Endothelial cell of umbilical vein (primary cell): Measurements from ENCODE around the gene MACROD2. TPM values are rescaled to one million over a fixed set of nuclear protein-coding genes. Genes with fewer than 3 reads are reported as not detected.

Source experiments
- BruUV-seq: library from RNA; stranded (reverse); fragments of 400-500 nt; replicated peaks from 2 replicates; lab custom pipeline; 2021; lab: Mats Ljungman, UMichigan
- CTCF ChIA-PET: fragments of 300-600, 350-600 bp; sonication (Branson Sonifier 250); formaldehyde crosslinking; loops from one replicate; lab custom pipeline; 2021; ENCODE audit warnings: antibody characterized with exemption, inconsistent platforms; lab: Charles Lee
- POLR2A ChIA-PET: fragments of 300-600, 350-600 bp; sonication (Branson Sonifier 250); formaldehyde crosslinking; loops from one replicate; lab custom pipeline; 2021; ENCODE audit warnings: antibody characterized with exemption, inconsistent platforms; lab: Charles Lee
- DNase-seq: peaks from one replicate; pipeline ENCODE4 v3.0.0-alpha.2; 2011; ENCODE audit warnings: low read depth, low spot score
- FAIRE-seq: peaks from 2 replicates; lab custom pipeline; 2011; peaks lifted over from hg19 to GRCh38; lab: Jason Lieb, UNC
- H2AFZ ChIP-seq: 2 replicates; pipeline ENCODE4 v1.6.0; 2012; ENCODE audit warnings: low read depth, low read length, control low read depth, inconsistent platforms
- H3K27ac ChIP-seq: 2 replicates; pipeline ENCODE4 v1.5.1; 2011; ENCODE audit warnings: low read depth, mild to moderate bottlenecking, control low read depth, low read length, moderate library complexity; ENCODE audit not compliant: insufficient read depth
- H3K27me3 ChIP-seq, 2 experiments: 2 replicates each; pipeline versions ENCODE4 v1.6.0 to v1.6.1; 2011; ENCODE audit warnings: low read length in 2 of 2, mixed read lengths in 1 of 2; ENCODE audit not compliant: control insufficient read depth in 2 of 2, insufficient read depth in 2 of 2
- H3K36me3 ChIP-seq, 2 experiments: 2 replicates in 1 of 2; 3 replicates in 1 of 2; pipeline ENCODE4 v1.5.1; 2011; ENCODE audit warnings: low read length in 2 of 2, mild to moderate bottlenecking in 1 of 2, moderate library complexity in 1 of 2; ENCODE audit not compliant: control insufficient read depth in 2 of 2, insufficient read depth in 2 of 2; ENCODE audit errors: extremely low read depth in 1 of 2
- H3K4me1 ChIP-seq: 3 replicates; pipeline ENCODE4 v1.5.1; 2011; ENCODE audit warnings: mild to moderate bottlenecking, low read length; ENCODE audit not compliant: control insufficient read depth, insufficient read depth; ENCODE audit errors: extremely low read depth
- H3K4me2 ChIP-seq: 2 replicates; pipeline ENCODE4 v1.6.1; 2011; ENCODE audit warnings: low read length, control low read depth, mixed read lengths; ENCODE audit not compliant: insufficient read depth
- H3K4me3 ChIP-seq, 3 experiments: fragments of 200-600 bp in 1 of 3; sonication (generic), shearing (Covaris generic) in 1 of 3; replicated peaks in 1 of 3; 2 replicates each; pipeline ENCODE4 v1.5.1; 2011 to 2016; ENCODE audit warnings: control low read depth in 3 of 3, low read length in 3 of 3, mild to moderate bottlenecking in 2 of 3, inconsistent platforms in 1 of 3, low read depth in 1 of 3, moderate library complexity in 1 of 3; ENCODE audit not compliant: insufficient read depth in 1 of 3
- H3K79me2 ChIP-seq: 2 replicates; pipeline ENCODE4 v1.6.0; 2012; ENCODE audit warnings: low read length, inconsistent platforms; ENCODE audit not compliant: control insufficient read depth, insufficient read depth
- H3K9ac ChIP-seq: replicated peaks from 2 replicates; pipeline ENCODE3; 2011; ENCODE audit warnings: low read length, control low read depth; ENCODE audit not compliant: insufficient read depth; ENCODE audit errors: extremely low read depth
- H3K9me1 ChIP-seq: replicated peaks from 3 replicates; pipeline ENCODE4 v1.6.0; 2011; ENCODE audit warnings: mild to moderate bottlenecking, low read length; ENCODE audit not compliant: control insufficient read depth, insufficient read depth; ENCODE audit errors: extremely low read depth
- H3K9me3 ChIP-seq: replicated peaks from 2 replicates; pipeline ENCODE4 v1.5.1; 2012; ENCODE audit warnings: low read length, inconsistent platforms; ENCODE audit not compliant: control insufficient read depth, insufficient read depth
- H4K20me1 ChIP-seq: replicated peaks from 2 replicates; pipeline ENCODE3; 2011; ENCODE audit warnings: mild to moderate bottlenecking, low read length; ENCODE audit not compliant: control insufficient read depth, insufficient read depth; ENCODE audit errors: extremely low read depth
- CTCF ChIP-seq, 2 donors: IDR thresholded peaks; 1 replicate in 1 of 2; 2 replicates in 1 of 2; pipeline ENCODE4 v1.5.1; 2011; ENCODE audit warnings: low read length in 2 of 2, mild to moderate bottlenecking in 2 of 2, moderate library complexity in 2 of 2, control low read depth in 1 of 2, inconsistent platforms in 1 of 2, low read depth in 1 of 2; ENCODE audit not compliant: insufficient read depth in 1 of 2; ENCODE audit errors: extremely low read depth in 1 of 2
- EZH2 ChIP-seq: IDR thresholded peaks from 2 replicates; pipeline ENCODE4 v1.6.1; 2012; ENCODE audit warnings: borderline replicate concordance, low read depth, mild to moderate bottlenecking, moderate library complexity, low read length, inconsistent platforms; ENCODE audit not compliant: severe bottlenecking
- FOS ChIP-seq: IDR thresholded peaks from 2 replicates; pipeline ENCODE4 v1.6.1; 2011; ENCODE audit warnings: mild to moderate bottlenecking, low read length, moderate library complexity, borderline replicate concordance; ENCODE audit not compliant: insufficient read depth
- GATA2 ChIP-seq: IDR thresholded peaks from 2 replicates; pipeline ENCODE4 v1.7.0; 2011; ENCODE audit warnings: low read depth, mild to moderate bottlenecking, moderate library complexity, mixed read lengths, low read length; ENCODE audit not compliant: insufficient read length, insufficient read depth
- JUN ChIP-seq: IDR thresholded peaks from 2 replicates; pipeline ENCODE4 v1.6.1; 2011; ENCODE audit warnings: borderline replicate concordance, low read depth; ENCODE audit not compliant: insufficient read length, insufficient read depth
- MAX ChIP-seq: IDR thresholded peaks from 2 replicates; pipeline ENCODE4 v1.6.1; 2011; ENCODE audit not compliant: insufficient read depth, insufficient read length
- MYC ChIP-seq: IDR thresholded peaks from one replicate; pipeline ENCODE4 v1.6.1; 2011; ENCODE audit warnings: mild to moderate bottlenecking, low read depth, low read length
- POLR2A ChIP-seq: IDR thresholded peaks from 2 replicates; pipeline ENCODE4 v1.6.1; 2012; ENCODE audit warnings: low read depth, mild to moderate bottlenecking, control low read depth, low read length
- POLR2AphosphoS5 ChIP-seq: IDR thresholded peaks from 2 replicates; pipeline ENCODE4 v1.6.1; 2012; ENCODE audit warnings: low read depth, mild to moderate bottlenecking, control low read depth, low read length, moderate library complexity; ENCODE audit not compliant: insufficient read depth
- dilution Hi-C: fragments of 300-500 bp; cut with MboI; formaldehyde crosslinking; loops from one replicate; pipeline ENCODE4 v1.15.0; 2019; ENCODE audit warnings: low sequenced_read_pairs; ENCODE audit not compliant: extremely low pct_ligation_motif_present
- intact Hi-C: fragments of 100-400 bp; cut with micrococcal nuclease; formaldehyde crosslinking; loops from one replicate; pipeline ENCODE4 v1.10.0; 2022
- polyA plus RNA-seq, 4 experiments: library from polyadenylated mRNA; depleted of rRNA in 3 of 4; stranded (reverse) in 3 of 4; unstranded in 1 of 4; fragments of >200 nt; gene quantifications; 2 replicates each; pipeline versions ENCODE4 v1.2.1 to v1.2.3, GENCODE V29; 2011 to 2012; ENCODE audit warnings: missing spikeins in 1 of 4
- total RNA-seq: library from RNA; stranded (reverse); gene quantifications from 2 replicates; pipeline ENCODE4 v1.2.3, GENCODE V29; 2021

Gene MACROD2
- total and polyA plus RNA-seq, 2 donors (not counting 3 experiments of a cell fraction or from before 2014, with no cell fraction given) = 0.11 to 0.73 TPM

GRCh38 chr20:15603506-15603905 is 1608.2 kb downstream of the MACROD2 start:
- POLR2A ChIA-PET = no interaction called here
- Histone ChIP-seq H3K79me2 (no peaks in the 10 kb centered on the region), H3K4me2 (no peak overlapping the region), H3K4me1 (no peaks in the 10 kb centered on the region), H2AFZ (no peak overlapping the region), H3K9me1 (no peaks in the 10 kb centered on the region), H3K9ac (no peak overlapping the region), H3K4me3 (no peak overlapping the region), H3K27me3 (no peaks in the 10 kb centered on the region), H3K36me3 (no peaks in the 10 kb centered on the region), H3K27ac (no peak overlapping the region), H3K9me3 (no peaks in the 10 kb centered on the region), H4K20me1 (no peaks in the 10 kb centered on the region)
- CTCF ChIA-PET = interaction anchor here (0.5 kb wide), 1 partner anchor 216 kb away, joined by 5 read pairs; no protein-coding TSS in a partner anchor
- no peak for DNase-seq
- no peak for TF ChIP-seq FOS
- TF ChIP-seq GATA2 = no peak
- TF ChIP-seq MYC = no peak
- no peak for TF ChIP-seq MAX
- TF ChIP-seq JUN = no peak
- TF ChIP-seq POLR2A = no peak
- no peak for TF ChIP-seq CTCF (IDR thresholded peaks at IDR 0.05; ENCODE audit: extremely low read depth in 1 of 2, insufficient read depth in 1 of 2, low read depth in 1 of 2, low read length in 2 of 2)
- TF ChIP-seq POLR2AphosphoS5 = no peak
- no peak for TF ChIP-seq EZH2
- BruUV-seq = no TSS peak
- FAIRE-seq = no peak
- intact Hi-C loops = no loop called here
- dilution Hi-C loops = no loop called here
